ENCODE data around the gene GRIA1. TPM values are rescaled to one million over a fixed set of nuclear protein-coding genes. Genes with fewer than 3 reads are reported as not detected.

GRIA1 gene
- total RNA-seq, 3 donors from 2014 or later (not counting 1 experiment from before 2014, with no cell fraction given): not detected

DNA sequence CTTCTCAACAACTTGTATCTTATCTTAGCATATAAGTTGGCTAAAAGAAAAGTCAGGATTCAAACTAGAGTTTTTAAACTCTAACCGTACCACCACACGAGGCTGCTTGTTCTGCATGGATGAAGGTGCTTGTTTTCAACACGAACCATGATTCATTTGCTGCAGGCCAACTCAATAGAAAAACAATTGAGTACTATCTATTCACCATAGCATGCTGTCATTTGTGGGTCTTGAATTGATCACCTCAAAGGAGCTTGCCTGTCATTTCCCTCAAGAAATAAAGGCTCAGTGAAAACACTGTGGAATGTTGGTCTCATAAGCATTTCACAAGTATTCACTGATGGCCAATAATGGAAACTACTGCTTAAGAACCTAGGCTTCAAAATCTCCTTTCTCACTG, 21.0 kb upstream of the GRIA1 start:
- peaks cover 5% of the 10 kb centered on the region for H3K9me3 ChIP-seq (ENCODE audit: control insufficient read depth, insufficient read depth, low read length)
- TF ChIP-seq, protein P1, sequence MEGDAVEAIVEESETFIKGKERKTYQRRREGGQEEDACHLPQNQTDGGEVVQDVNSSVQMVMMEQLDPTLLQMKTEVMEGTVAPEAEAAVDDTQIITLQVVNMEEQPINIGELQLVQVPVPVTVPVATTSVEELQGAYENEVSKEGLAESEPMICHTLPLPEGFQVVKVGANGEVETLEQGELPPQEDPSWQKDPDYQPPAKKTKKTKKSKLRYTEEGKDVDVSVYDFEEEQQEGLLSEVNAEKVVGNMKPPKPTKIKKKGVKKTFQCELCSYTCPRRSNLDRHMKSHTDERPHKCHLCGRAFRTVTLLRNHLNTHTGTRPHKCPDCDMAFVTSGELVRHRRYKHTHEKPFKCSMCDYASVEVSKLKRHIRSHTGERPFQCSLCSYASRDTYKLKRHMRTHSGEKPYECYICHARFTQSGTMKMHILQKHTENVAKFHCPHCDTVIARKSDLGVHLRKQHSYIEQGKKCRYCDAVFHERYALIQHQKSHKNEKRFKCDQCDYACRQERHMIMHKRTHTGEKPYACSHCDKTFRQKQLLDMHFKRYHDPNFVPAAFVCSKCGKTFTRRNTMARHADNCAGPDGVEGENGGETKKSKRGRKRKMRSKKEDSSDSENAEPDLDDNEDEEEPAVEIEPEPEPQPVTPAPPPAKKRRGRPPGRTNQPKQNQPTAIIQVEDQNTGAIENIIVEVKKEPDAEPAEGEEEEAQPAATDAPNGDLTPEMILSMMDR (IDR thresholded peaks at IDR 0.05): no peak
- Mint-ChIP-seq H3K9me3 (peaks cover 3 to 11% of the 10 kb centered on the region in 2 donors), H3K36me3 (no peaks in the 10 kb centered on the region), H3K4me3 (no peak overlapping the region), H3K4me1 (no peaks in the 10 kb centered on the region), H3K27ac (no peak overlapping the region), H3K27me3 (ENCODE audit: low read depth in 2 of 2) (peaks cover 0 to 4% of the 10 kb centered on the region in 2 donors)
- no peaks in the 10 kb centered on the region for H3K27me3 ChIP-seq (ENCODE audit: control insufficient read depth, insufficient read depth, low read length)
- DNase-seq: no peak
- 96% methylated on average over 3 of the region's 3 CpGs for WGBS (ENCODE audit: insufficient coverage)
- H3K36me3 ChIP-seq (ENCODE audit: control insufficient read depth, insufficient read depth, low read length): no peaks in the 10 kb centered on the region
- intact Hi-C loops (cut with micrococcal nuclease): no loop called here
- H3K4me3 ChIP-seq (ENCODE audit: low read length): no peak overlapping the region
- H3K27ac ChIP-seq (ENCODE audit: low read length): no peak overlapping the region
- ATAC-seq: no peak
- no peaks in the 10 kb centered on the region for H3K4me1 ChIP-seq (ENCODE audit: control insufficient read depth, insufficient read depth, low read length)

DNA sequence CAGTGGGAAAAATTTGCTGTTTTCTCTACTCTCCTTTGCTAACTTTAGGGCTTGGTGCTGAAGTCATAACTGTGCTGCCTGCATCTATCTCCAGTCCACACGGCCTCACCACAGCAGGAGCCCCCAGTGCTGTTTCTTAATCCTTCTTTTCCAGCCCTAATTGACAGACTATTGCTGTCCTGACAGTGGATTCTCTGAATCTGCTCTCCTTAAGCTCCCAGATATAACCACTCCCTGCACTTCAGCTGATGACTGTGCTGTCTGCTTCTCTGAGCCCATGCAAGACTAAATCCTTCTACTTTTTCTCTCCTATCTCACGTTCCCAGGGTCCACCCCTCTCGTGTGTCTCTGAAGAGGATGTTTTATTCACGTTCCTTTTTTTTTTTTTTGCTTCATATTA, 19.7 kb upstream of the GRIA1 start:
- Mint-ChIP-seq H3K27me3 (ENCODE audit: low read depth in 2 of 2) (peaks cover 0 to 4% of the 10 kb centered on the region in 2 donors), H3K27ac (no peak overlapping the region), H3K4me1 (no peaks in the 10 kb centered on the region), H3K9me3 (peaks cover 3 to 12% of the 10 kb centered on the region in 2 donors), H3K36me3 (no peaks in the 10 kb centered on the region), H3K4me3 (no peak overlapping the region)
- DNase-seq: no peak
- no peaks in the 10 kb centered on the region for H3K4me1 ChIP-seq (ENCODE audit: control insufficient read depth, insufficient read depth, low read length)
- H3K27ac ChIP-seq (ENCODE audit: low read length): no peak overlapping the region
- WGBS (ENCODE audit: insufficient coverage): 55% methylated on average over 1 of the region's 4 CpGs
- H3K36me3 ChIP-seq (ENCODE audit: control insufficient read depth, insufficient read depth, low read length): no peaks in the 10 kb centered on the region
- TF ChIP-seq, protein P1 (IDR thresholded peaks at IDR 0.05): no peak
- no peak for ATAC-seq
- intact Hi-C loops (cut with micrococcal nuclease): no loop called here
- no peaks in the 10 kb centered on the region for H3K27me3 ChIP-seq (ENCODE audit: control insufficient read depth, insufficient read depth, low read length)
- peaks cover 2% of the 10 kb centered on the region for H3K9me3 ChIP-seq (ENCODE audit: control insufficient read depth, insufficient read depth, low read length)
- H3K4me3 ChIP-seq (ENCODE audit: low read length): no peak overlapping the region

DNA sequence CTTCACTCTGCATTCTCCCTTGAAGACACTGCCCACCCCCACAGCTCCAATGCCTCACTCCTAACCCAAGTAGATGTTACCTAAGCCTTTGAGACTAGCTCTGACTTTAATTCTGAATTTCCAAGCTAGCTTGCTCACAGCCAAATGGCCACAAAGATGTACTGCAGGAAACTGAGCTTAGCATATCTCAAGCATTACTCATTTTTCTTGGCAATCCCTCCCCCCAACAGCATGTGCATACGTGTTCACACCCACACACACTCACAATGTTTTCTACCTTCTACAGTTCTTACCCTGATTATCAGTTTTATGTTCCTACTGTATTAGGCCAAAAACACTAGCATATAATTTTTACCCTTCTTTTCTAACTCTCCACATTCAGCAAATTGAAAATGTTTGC, 13.7 kb upstream of the GRIA1 start:
- H3K36me3 ChIP-seq (ENCODE audit: control insufficient read depth, insufficient read depth, low read length): no peaks in the 10 kb centered on the region
- DNase-seq (no peak), ATAC-seq (no peak)
- H3K9me3 ChIP-seq (ENCODE audit: control insufficient read depth, insufficient read depth, low read length): no peaks in the 10 kb centered on the region
- Mint-ChIP-seq H3K9me3 (peaks cover 3 to 13% of the 10 kb centered on the region in 2 donors), H3K27ac (no peak overlapping the region), H3K36me3 (no peaks in the 10 kb centered on the region), H3K27me3 (ENCODE audit: low read depth in 2 of 2) (peaks cover 0 to 4% of the 10 kb centered on the region in 2 donors), H3K4me3 (no peak overlapping the region), H3K4me1 (no peaks in the 10 kb centered on the region)
- intact Hi-C loops (cut with micrococcal nuclease): no loop called here
- H3K27ac ChIP-seq (ENCODE audit: low read length): no peak overlapping the region
- H3K27me3 ChIP-seq (ENCODE audit: control insufficient read depth, insufficient read depth, low read length): no peaks in the 10 kb centered on the region
- TF ChIP-seq, protein P1 (IDR thresholded peaks at IDR 0.05): no peak
- no peak overlapping the region for H3K4me3 ChIP-seq (ENCODE audit: low read length)
- 83% methylated on average over 1 of the region's 1 CpG for WGBS (ENCODE audit: insufficient coverage)
- H3K4me1 ChIP-seq (ENCODE audit: control insufficient read depth, insufficient read depth, low read length): no peaks in the 10 kb centered on the region

DNA sequence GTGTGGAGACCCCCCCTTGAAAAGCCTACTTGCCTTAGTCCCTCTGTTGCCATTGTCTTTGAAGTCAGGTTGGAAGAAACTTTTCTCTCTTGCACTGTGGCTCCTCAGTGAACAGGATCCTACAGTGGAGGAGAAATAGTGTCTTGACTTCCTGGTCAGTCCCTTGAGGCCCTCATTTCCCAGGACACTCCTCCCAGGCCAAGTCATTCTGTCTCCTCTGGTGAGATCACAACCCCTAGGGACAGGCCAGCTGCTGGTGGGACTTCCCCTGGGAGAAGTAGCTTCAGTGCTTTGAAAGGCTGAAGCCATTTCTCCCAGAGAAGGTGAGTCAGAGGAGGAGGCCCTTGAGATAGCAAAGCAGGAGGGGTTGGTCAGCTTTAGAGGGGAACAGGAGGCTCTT, 10.1 kb upstream of the GRIA1 start:
- Histone ChIP-seq H3K4me3 (ENCODE audit: low read length) (no peak overlapping the region), H3K9me3 (ENCODE audit: control insufficient read depth, insufficient read depth, low read length) (no peaks in the 10 kb centered on the region), H3K27me3 (ENCODE audit: control insufficient read depth, insufficient read depth, low read length) (no peaks in the 10 kb centered on the region), H3K36me3 (ENCODE audit: control insufficient read depth, insufficient read depth, low read length) (no peaks in the 10 kb centered on the region), H3K27ac (ENCODE audit: low read length) (no peak overlapping the region), H3K4me1 (ENCODE audit: control insufficient read depth, insufficient read depth, low read length) (no peaks in the 10 kb centered on the region)
- no peak overlapping the region for H3K4me3 Mint-ChIP-seq
- intact Hi-C loops (cut with micrococcal nuclease): no loop called here
- peaks cover 0 to 7% of the 10 kb centered on the region in 2 donors for H3K27me3 Mint-ChIP-seq (ENCODE audit: low read depth in 2 of 2)
- H3K36me3 Mint-ChIP-seq: no peaks in the 10 kb centered on the region
- DNase-seq: no peak
- H3K27ac Mint-ChIP-seq: no peak overlapping the region
- no peak for ATAC-seq
- TF ChIP-seq, protein P1 (IDR thresholded peaks at IDR 0.05): no peak
- H3K4me1 Mint-ChIP-seq: no peaks in the 10 kb centered on the region
- H3K9me3 Mint-ChIP-seq: peaks cover 0 to 5% of the 10 kb centered on the region in 2 donors
